ENCODE data around the gene PGR.

GRCh38 chr11:101138245-101138930 lies 8.8 kb upstream of the PGR start:
- TF ChIP-seq CTCF (IDR thresholded peaks at IDR 0.05; ENCODE audit: insufficient read depth, low read depth, low read length) (no peak), EZH2 (IDR thresholded peaks at IDR 0.05; ENCODE audit: insufficient read depth, low read length) (no peak)
